Cardiac muscle cell (in vitro differentiated cells and primary cell): ENCODE data around the gene PLCB2. TPM values are rescaled to one million over a fixed set of nuclear protein-coding genes. Genes with fewer than 3 reads are reported as not detected.

Experiments
- DNase-seq, 2 donors: peaks; one replicate each; pipeline versions ENCODE4 v3.0.0 to v3.0.0-alpha.2; 2010 to 2017; ENCODE audit warnings: low read depth in 1 of 2, low spot score in 1 of 2
- H3K27ac ChIP-seq: fragments of 200-600 bp; sonication (generic); 2 replicates; pipeline ENCODE4 v1.5.1; 2016
- H3K27me3 ChIP-seq: fragments of 200-600 bp; sonication (generic); 2 replicates; pipeline ENCODE4 v1.6.0; 2016; ENCODE audit warnings: control low read depth
- H3K36me3 ChIP-seq: fragments of 200-600 bp; sonication (generic); 2 replicates; pipeline ENCODE4 v1.5.1; 2016; ENCODE audit warnings: control low read depth
- H3K4me1 ChIP-seq: fragments of 200-600 bp; sonication (generic); 2 replicates; pipeline ENCODE4 v1.8.1; 2017; ENCODE audit warnings: low read depth, mild to moderate bottlenecking, mixed run types
- H3K4me3 ChIP-seq: fragments of 200-600 bp; sonication (generic); 2 replicates; pipeline ENCODE4 v1.5.1; 2016; ENCODE audit warnings: mild to moderate bottlenecking
- H3K9me3 ChIP-seq: fragments of 200-600 bp; sonication (generic); 2 replicates; pipeline ENCODE4 v1.5.1; 2017; ENCODE audit warnings: low read depth, mild to moderate bottlenecking, control low read depth
- CTCF ChIP-seq: IDR thresholded peaks from 2 replicates; pipeline ENCODE4 v1.5.1; 2012; ENCODE audit warnings: low read depth, mild to moderate bottlenecking, low read length
- polyA plus RNA-seq: library from polyadenylated mRNA; unstranded; fragments of >200 nt; fragmentation: Nextera tagmentation; extraction: Ambion mirVana; gene quantifications from 2 replicates; pipeline ENCODE4 v1.2.1, GENCODE V29; 2016
- total RNA-seq: library from RNA; depleted of rRNA; stranded (reverse); fragments of >200 nt; gene quantifications from 2 replicates; pipeline ENCODE4 v1.2.3, GENCODE V29; 2016

Gene PLCB2
- total and polyA plus RNA-seq, 2 experiments from 2014 or later: 28.3 to 41.2 TPM

GRCh38 chr15:40338921-40339620, 31.3 kb upstream of the PLCB2 start:
- no peak for TF ChIP-seq CTCF
- Histone ChIP-seq H3K4me3 (no peak overlapping the region), H3K9me3 (no peaks in the 10 kb centered on the region), H3K27me3 (no peaks in the 10 kb centered on the region), H3K27ac (peak overlapping the region; percentile 97), H3K4me1 (peaks cover 34% of the 10 kb centered on the region), H3K36me3 (no peaks in the 10 kb centered on the region)
- DNase-seq: peak in 1 of 2 donors; percentile 76

DNA sequence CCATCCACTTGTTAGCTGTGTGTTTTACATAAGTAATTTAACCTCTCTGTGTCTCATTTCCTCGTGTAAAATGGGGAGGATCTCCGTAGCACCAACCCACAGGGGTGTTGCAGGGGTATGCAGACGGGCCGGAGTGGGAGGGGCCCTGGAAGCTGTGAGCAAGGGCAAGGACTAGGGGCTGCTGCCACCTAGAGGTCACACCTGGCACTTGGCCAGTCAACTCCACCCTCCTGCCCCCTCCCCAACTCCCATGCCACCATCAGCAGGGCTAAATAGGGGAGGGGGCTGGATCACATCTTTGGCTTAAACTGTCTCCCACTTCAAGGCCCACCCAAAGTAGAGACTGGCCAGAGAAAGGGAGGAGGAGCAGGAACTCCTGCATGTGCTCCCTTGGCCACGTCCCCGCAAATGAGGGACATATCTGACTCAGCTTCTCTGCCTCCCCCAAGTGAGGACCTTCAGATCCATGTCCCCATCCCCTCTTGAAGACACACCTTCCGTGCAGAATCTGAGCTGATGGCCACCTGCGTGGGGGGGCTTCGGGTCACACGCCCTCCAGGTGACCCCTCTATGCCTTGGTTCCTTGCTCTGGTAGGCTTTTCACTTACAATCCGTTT, 30.4 kb upstream of the PLCB2 start:
- Histone ChIP-seq H3K27ac (no peak overlapping the region), H3K4me3 (no peak overlapping the region), H3K4me1 (peaks cover 41% of the 10 kb centered on the region), H3K9me3 (no peaks in the 10 kb centered on the region), H3K36me3 (no peaks in the 10 kb centered on the region), H3K27me3 (no peaks in the 10 kb centered on the region)
- peak; percentile 78 for TF ChIP-seq CTCF
- peak; percentile 76 to 89 for DNase-seq

GRCh38 chr15:40337597-40337996, 29.9 kb upstream of the PLCB2 start:
- H3K4me1 ChIP-seq: peaks cover 46% of the 10 kb centered on the region
- H3K27ac ChIP-seq: no peak overlapping the region
- H3K9me3 ChIP-seq: no peaks in the 10 kb centered on the region
- DNase-seq: no peak
- no peaks in the 10 kb centered on the region for H3K36me3 ChIP-seq
- no peak overlapping the region for H3K4me3 ChIP-seq
- H3K27me3 ChIP-seq: no peaks in the 10 kb centered on the region
- no peak for TF ChIP-seq CTCF

DNA sequence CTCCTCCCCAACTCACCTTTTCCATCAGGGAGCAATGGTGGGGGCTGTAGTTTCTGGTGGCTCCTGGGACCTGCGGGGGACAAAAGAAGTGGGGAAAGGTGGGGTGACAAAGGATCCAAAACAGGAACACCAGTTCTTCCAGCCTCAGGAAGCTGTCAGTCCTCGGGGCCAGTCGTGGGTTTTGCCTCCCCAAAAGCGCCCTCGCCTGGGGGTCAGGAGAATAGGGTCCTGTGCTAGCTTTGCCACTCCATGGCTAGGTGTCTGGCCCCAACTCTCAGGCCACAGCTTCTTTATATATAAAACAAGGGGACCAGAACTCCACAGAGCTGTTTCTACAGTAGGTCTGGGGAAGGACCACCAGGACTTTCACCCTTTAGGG, 29.0 kb upstream of the PLCB2 start:
- no peak overlapping the region for H3K27ac ChIP-seq
- peak in 1 of 2 donors; percentile 65 for DNase-seq
- peaks cover 55% of the 10 kb centered on the region for H3K4me1 ChIP-seq
- H3K9me3 ChIP-seq: no peaks in the 10 kb centered on the region
- H3K27me3 ChIP-seq: no peaks in the 10 kb centered on the region
- no peak for TF ChIP-seq CTCF
- no peak overlapping the region for H3K4me3 ChIP-seq
- no peaks in the 10 kb centered on the region for H3K36me3 ChIP-seq

- no peak for DNase-seq
- TF ChIP-seq CTCF: no peak
- peaks cover 58% of the 10 kb centered on the region for H3K4me1 ChIP-seq
- no peaks in the 10 kb centered on the region for H3K36me3 ChIP-seq
- no peak overlapping the region for H3K27ac ChIP-seq
- no peaks in the 10 kb centered on the region for H3K9me3 ChIP-seq
- H3K4me3 ChIP-seq: no peak overlapping the region
- no peaks in the 10 kb centered on the region for H3K27me3 ChIP-seq
Observed at GRCh38 chr15:40335938-40336743, 28.4 kb upstream of the PLCB2 start.
